HL-60/S4 treated with retinoic acid at 250 ng/mL for 4 days and 3 days (cell line): ENCODE results near the gene CEP68.
"Not testable (repeated sequence)": the region's sequence is repeated elsewhere in the genome, so short reads cannot be mapped to it uniquely, and the experiment has no call there.

Experiments
- in situ Hi-C: fragments of 300-500 bp; cut with MboI; formaldehyde crosslinking; loops from 2 replicates; pipeline ENCODE4 v1.7.0; 2022; ENCODE audit warnings: low sequenced_read_pairs

CEP68 gene

DNA sequence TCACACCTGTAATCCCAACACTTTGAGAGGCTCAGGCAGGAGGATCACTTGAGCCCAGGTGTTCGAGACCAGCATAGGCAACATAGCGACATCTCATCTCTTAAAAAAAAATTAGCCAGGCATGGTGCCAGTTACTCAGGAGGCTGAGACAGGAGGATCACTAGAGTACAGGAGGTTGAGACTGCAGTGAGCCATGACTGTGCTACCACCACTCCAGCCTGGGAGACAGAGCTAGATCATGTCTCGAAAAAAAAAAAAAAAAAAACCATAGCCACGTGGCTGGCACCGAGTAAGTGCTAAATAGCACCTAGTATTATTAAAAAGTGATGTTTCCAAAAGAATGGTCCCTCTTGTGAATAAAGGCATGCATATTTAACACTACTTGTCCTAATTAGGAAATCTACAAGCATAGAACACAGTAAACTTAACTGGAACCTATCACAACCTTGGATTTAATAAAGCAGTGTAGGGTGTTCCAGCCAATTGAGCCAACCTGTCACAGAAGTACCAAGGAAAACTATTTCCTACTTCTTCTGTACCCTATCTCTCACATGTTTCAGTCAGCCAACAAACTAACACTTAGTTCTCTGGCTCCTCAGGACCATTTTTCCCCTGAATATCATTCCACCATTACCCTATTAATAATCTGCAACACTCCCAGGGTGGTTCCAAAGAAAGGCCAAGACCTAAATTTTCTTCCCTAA is 64.9 kb downstream of the CEP68 start:
- in situ Hi-C loops, result no loop called here

- in situ Hi-C loops, result no loop called here
Measured at GRCh38 chr2:65122313-65122712, 66.1 kb downstream of the CEP68 start.

GRCh38 chr2:65125457-65125856 is 69.2 kb downstream of the CEP68 start:
- in situ Hi-C loops, result not testable (repeated sequence)

GRCh38 chr2:65128297-65129190 is 72.3 kb downstream of the CEP68 start:
- in situ Hi-C loops, result no loop called here

DNA sequence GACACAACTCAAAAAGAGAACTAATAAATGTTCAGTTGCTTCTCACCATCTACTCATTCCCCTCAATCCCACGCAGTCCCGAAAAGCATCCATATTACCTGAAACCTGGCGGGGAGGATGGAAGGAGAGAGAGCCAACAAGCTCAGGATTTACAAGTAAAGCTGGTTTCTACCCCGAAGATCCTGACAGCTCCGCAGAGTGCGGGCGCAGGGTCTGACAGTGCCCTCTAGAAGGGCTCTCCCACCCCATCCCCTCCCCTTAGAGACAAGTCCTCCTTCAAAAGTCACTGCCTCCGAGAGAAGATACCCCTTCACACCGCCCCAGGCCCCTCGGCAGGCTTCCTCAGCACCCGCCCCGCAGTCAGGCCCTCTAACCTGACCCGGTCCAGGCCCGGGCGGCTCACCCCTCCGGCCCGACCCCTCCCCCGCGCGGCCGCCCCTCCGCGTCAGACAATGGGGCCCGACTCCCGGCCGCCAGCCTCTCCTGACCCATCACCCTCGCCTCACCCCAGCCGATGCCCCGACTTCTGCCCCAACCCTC is 73.1 kb downstream of the CEP68 start:
- in situ Hi-C loops, result no loop called here

DNA sequence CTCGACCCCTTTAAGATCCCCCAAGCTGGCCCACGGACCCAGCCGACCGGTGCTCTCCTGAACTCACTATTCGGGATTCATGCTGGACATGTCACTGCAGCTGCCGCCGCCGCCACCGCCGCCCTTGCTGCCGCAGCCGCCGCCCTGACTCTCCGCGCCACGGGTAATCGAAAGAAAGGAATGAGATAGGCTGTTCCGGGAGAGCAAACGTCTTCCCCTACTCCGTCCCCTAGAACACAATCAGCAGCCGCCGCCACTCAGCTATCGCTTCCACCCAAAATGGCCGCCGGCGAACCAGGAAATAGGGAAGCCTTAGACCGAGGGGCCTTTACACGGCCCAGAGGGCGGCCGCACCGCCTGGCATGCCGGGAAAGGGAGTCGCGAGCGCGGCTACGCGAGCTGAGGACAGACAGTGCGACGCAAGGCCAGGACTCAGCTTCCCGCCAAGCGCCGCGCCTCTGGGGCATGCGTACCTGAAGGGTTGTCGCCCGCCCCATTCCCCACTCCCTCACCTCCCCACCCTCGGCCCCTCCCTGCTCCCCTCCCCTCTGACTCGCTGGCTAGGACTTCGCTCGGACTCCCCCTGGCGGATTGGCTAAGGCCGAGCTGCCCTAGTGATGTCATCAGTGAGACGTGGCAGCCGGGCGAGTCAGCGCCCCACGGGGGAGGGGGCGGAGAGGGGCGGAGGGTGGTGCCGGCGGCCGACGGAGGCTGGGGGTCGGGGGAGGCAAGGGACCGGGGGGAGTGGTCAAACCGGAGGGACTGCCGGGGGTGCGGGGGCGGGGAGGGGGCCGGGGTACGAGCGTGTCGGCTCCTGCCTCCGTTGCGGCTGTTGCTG is 73.8 kb downstream of the CEP68 start, which contains the start of gene RAB1A:
Gene RAB1A, minus strand, starts transcription at position 281 of the 838 bp plus-strand sequence. Its CDS starts 191 bp downstream, at position 90.
- in situ Hi-C loops, result no loop called here

GRCh38 chr2:65130664-65131175 is 74.5 kb downstream of the CEP68 start:
- in situ Hi-C loops, result no loop called here

- in situ Hi-C loops, result not testable (repeated sequence)
Measured at GRCh38 chr2:65132930-65133329, 76.7 kb downstream of the CEP68 start.

GRCh38 chr2:65133626-65134025 is 77.4 kb downstream of the CEP68 start:
- in situ Hi-C loops, result no loop called here

DNA sequence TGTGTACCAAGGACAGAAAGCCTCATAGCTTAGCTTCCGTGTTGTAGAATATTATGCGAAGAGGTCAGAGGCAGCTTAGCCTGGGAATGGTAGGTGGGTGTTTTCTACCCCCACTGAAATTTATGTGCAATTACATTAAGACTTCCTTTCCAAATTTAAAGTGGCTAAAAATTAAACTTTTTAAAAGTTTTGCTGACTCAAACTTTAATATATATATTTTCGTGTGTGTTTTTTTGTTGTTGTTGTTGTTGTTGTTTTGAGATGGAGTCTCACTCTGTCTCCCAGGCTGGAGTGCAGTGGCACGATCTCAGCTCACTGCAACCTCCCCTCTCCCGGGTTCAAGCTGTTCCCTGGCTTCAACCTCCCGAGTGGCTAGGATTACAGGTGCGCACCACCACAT is 77.9 kb downstream of the CEP68 start:
- in situ Hi-C loops, result no loop called here

DNA sequence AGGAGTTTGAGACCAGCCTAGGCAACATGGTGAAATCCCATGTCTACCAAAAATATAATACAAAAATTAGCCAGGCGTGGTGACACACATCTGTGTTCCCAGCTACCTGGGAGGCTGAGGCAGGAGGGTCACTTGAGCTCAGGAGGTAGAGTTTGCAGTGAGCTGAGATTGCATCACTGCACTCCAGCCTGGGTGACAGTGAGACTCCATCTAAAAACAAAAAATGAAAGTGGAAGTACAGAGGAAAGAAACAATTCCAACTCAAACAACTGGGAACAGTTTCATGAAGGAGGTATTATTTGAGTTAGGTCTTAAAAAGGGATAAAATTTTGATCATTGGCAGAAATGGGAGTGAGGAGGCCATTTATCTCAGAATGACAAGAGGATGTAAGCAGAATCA is 80.0 kb downstream of the CEP68 start:
- in situ Hi-C loops, result no loop called here
